Neuron (in vitro differentiated cells): ENCODE results near the gene PLA2R1.

ENCODE experiments used
- H2AFZ ChIP-seq: one replicate; pipeline ENCODE4 v1.6.1; 2013; ENCODE audit warnings: low read depth, mild to moderate bottlenecking, inconsistent platforms, low read length, moderate library complexity
- H3K27me3 ChIP-seq: one replicate; pipeline ENCODE4 v1.6.1; 2013; ENCODE audit warnings: low read length; ENCODE audit not compliant: insufficient read depth
- H3K36me3 ChIP-seq: one replicate; pipeline ENCODE4 v1.6.1; 2013; ENCODE audit warnings: low read length; ENCODE audit not compliant: insufficient read depth
- H3K4me1 ChIP-seq: one replicate; pipeline ENCODE4 v1.6.1; 2013; ENCODE audit warnings: low read length; ENCODE audit not compliant: insufficient read depth
- H3K4me3 ChIP-seq: 2 replicates; pipeline ENCODE4 v1.5.1; 2013; ENCODE audit warnings: mild to moderate bottlenecking, low read length, moderate library complexity
- H3K9me3 ChIP-seq: one replicate; pipeline ENCODE4 v1.6.1; 2013; ENCODE audit warnings: low read length

Gene PLA2R1

DNA sequence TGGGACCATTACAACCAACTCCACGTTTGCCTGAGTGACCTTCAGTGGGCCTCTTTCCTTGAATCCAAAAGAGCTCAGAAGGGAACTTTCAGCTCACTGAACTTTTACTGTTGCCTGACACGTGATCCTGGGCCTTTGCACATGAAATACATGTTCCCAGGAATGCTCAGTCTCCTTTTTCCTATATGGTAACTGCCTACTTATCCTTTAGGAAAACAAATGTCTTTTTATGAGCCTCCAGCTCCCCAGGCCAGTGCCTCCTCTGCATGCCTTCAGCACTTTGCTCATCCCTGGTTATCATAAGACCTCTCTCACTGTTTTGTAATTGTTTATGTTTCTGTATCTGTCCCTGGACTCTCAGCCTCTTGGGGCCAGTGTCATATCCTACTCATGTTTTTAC, 5.1 kb downstream of the PLA2R1 start:
- Histone ChIP-seq H3K4me1 (peaks cover 5% of the 10 kb centered on the region), H3K27me3 (peaks cover 14% of the 10 kb centered on the region), H3K36me3 (no peaks in the 10 kb centered on the region), H3K4me3 (no peak overlapping the region), H2AFZ (no peak overlapping the region), H3K9me3 (no peaks in the 10 kb centered on the region)

DNA sequence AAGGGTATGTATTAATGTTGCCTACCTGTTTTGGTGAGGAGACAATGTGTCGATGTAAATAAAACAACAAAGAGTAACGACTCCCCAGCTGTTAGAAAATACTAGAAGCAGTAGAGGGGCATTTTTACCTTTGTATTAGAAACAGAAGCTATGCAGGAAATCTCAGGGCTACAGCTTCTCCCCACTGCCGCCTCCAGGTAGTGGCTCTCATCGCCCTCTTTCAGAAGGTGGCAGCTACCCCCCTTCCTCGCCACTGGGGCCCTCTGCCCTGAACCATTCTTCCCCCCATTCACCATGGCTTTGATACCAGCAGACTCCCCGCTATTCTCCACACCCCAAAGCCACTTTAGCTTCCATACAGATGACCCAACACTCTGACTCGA, 6.7 kb downstream of the PLA2R1 start:
- Histone ChIP-seq H3K27me3 (peaks cover 14% of the 10 kb centered on the region), H3K4me1 (peaks cover 5% of the 10 kb centered on the region), H3K9me3 (no peaks in the 10 kb centered on the region), H3K4me3 (no peak overlapping the region), H2AFZ (no peak overlapping the region), H3K36me3 (no peaks in the 10 kb centered on the region)

DNA sequence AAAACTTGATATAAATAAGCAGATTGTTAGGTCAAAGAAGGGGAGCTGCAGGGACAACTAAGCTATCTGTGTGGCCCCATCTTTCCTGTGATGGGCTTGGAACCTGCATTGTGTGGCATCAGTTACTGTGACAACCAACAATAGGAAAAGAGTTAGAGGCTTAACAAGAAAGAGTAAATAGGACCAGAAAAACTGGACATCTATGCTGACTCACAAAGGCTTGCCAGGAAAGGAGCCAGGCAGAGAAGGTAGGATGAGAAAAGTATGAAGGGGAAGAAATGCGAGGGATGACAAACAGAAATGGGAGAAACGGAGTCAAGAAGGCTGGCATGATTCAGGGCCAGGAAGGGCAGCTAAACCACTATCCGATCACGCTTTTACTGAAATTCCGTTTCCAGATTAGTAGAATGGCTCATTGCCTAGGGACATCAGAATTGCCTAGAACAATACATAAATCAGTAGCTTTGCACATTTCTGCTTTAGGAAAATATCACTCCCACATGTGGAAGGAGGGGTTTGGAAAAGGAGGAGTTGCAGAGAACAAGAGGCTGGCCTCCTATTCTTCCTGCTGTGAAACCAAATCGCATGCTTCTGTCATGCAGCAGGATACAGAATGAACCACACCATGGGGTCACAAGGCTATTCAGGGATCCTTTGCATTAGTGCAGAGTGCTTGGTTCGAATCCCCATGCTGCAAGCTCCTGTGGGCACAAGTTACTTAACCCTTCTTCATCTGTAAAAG, 7.3 kb downstream of the PLA2R1 start:
- H3K27me3 ChIP-seq = peaks cover 9% of the 10 kb centered on the region
- no peaks in the 10 kb centered on the region for H3K36me3 ChIP-seq
- H3K4me1 ChIP-seq = peaks cover 5% of the 10 kb centered on the region
- H2AFZ ChIP-seq = no peak overlapping the region
- no peak overlapping the region for H3K4me3 ChIP-seq
- no peaks in the 10 kb centered on the region for H3K9me3 ChIP-seq

DNA sequence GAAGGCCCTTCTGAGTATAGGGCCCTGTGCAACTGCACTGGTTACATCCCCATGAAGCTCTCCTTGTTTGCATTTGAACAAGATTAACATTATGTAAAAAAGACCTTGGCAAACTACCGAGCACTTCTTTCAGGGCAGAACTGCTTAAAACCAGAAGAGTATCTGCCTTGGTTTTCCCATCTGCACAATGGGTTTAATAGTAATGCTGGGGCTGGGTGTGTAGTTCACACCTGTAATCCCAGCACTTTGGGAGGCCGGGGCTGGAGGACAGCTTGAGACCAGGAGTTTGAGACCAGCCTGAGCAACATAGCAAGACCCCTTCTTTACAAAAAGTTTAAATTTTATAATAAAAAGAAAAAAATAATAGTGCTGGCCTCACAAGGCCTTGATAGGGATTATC, 8.5 kb downstream of the PLA2R1 start:
- no peaks in the 10 kb centered on the region for H3K36me3 ChIP-seq
- H2AFZ ChIP-seq = no peak overlapping the region
- no peaks in the 10 kb centered on the region for H3K9me3 ChIP-seq
- H3K4me3 ChIP-seq = no peak overlapping the region
- H3K27me3 ChIP-seq = peaks cover 6% of the 10 kb centered on the region
- H3K4me1 ChIP-seq = peaks cover 5% of the 10 kb centered on the region

DNA sequence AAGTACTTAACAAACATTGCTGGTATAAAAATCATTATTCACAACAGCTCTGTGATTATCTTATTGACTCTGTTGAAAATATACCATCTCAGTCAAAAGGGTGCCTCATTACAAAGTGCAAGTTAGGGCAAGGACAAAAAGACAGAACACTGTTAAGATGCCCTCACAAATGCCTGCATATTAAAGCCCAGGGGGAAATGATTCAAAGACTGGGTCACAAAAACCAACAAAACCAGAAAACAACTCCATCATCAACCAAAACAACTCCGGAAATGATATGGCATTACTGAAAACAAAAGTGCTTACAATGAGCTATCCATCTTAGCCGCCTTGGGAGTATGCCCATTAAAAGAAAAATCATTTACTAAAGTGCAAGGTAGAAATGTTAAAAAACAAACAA, 9.9 kb downstream of the PLA2R1 start:
- no peaks in the 10 kb centered on the region for H3K36me3 ChIP-seq
- no peak overlapping the region for H3K4me3 ChIP-seq
- H3K9me3 ChIP-seq = no peaks in the 10 kb centered on the region
- peaks cover 5% of the 10 kb centered on the region for H3K4me1 ChIP-seq
- H3K27me3 ChIP-seq = peaks cover 6% of the 10 kb centered on the region
- H2AFZ ChIP-seq = no peak overlapping the region

DNA sequence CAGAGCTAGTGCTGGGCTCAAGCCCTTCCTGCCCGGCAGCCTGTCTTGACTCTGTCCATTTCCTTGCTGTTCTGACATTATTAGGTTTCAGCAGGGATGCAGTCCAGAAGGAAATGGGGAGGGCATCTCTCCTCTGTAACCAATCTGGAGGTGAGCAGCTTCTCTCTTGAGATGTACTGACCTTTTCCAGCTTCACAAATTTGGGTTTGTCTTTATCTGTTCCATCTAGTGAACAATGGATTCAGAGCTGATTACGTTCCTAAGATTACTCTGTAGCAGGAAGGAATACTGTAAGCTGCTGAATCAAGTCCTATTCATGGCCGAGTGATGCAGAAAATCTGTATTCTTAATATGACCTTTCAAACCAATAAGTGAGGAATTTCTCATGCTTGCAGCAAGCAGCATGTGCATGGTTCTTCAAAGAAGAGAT, 11.0 kb downstream of the PLA2R1 start:
- H3K4me1 ChIP-seq = peaks cover 5% of the 10 kb centered on the region
- H3K27me3 ChIP-seq = peaks cover 6% of the 10 kb centered on the region
- H2AFZ ChIP-seq = no peak overlapping the region
- no peaks in the 10 kb centered on the region for H3K36me3 ChIP-seq
- no peaks in the 10 kb centered on the region for H3K9me3 ChIP-seq
- H3K4me3 ChIP-seq = no peak overlapping the region

DNA sequence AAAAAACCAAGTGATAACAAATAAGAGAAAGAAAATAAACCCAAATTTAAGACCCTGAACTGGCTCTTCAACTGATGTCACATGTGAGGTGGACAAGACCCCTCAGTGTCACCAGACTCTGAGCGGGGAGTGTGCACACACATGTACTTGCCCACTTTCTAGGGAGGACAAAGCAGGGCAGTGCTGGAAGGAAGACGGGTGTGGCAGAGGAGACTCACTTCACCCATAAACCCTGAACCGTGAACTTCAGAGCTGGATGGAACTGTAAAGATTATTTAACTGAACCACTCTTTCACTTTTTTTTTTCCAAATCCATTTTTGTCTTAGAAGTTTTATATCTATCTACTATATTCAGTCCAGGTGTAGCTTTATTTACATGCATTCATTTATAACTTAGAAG, 12.3 kb downstream of the PLA2R1 start:
- Histone ChIP-seq H2AFZ (no peak overlapping the region), H3K27me3 (peaks cover 6% of the 10 kb centered on the region), H3K9me3 (no peaks in the 10 kb centered on the region), H3K4me3 (no peak overlapping the region), H3K36me3 (no peaks in the 10 kb centered on the region), H3K4me1 (peaks cover 4% of the 10 kb centered on the region)

DNA sequence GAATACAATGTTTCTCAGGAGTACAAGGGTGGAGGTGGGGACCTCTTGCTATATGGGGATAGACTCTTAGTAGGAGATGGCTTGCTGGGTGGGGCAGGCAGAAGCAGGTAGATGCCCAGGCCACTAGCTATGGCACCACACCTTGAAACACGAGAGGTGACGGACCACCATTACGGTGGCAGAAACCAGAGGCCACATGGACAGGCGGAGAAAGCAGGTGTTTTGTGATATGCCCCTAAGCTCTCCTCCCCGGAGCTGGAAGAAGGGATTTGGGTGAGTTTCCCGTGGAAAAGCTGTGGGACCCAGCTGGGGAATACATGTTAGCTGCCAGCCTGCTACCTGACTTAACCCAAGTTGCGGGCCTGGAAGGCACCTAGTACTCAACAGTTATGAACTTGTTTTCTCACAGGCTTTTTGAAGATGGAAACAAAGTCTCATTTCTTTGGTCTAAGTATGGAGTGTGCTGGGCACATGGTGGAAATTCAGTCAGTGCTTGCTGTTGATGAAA, 16.7 kb downstream of the PLA2R1 start:
- Histone ChIP-seq H3K9me3 (no peaks in the 10 kb centered on the region), H3K27me3 (no peaks in the 10 kb centered on the region), H3K4me1 (no peaks in the 10 kb centered on the region), H3K36me3 (no peaks in the 10 kb centered on the region), H3K4me3 (no peak overlapping the region), H2AFZ (no peak overlapping the region)

DNA sequence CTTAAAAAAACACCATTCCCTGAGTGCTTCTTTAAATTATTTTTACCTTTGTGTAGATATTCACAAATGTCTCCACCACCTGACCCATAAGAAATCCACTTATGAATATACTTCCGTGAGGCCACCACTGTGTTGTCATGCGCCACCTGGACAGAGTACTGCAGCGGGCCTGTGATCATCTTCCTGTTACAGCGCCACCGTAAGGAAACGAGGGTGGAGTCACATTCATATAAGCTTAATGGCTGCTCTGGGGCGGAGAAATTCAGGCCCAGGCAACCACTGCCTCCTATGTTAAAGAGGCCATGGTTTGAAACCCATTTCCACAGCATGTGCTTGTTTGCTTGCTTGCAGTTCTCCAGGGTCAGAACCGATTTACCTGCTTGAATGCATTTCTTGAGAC, 17.7 kb downstream of the PLA2R1 start:
- Histone ChIP-seq H3K4me1 (no peaks in the 10 kb centered on the region), H3K4me3 (no peak overlapping the region), H3K36me3 (no peaks in the 10 kb centered on the region), H3K27me3 (no peaks in the 10 kb centered on the region), H2AFZ (no peak overlapping the region), H3K9me3 (no peaks in the 10 kb centered on the region)

DNA sequence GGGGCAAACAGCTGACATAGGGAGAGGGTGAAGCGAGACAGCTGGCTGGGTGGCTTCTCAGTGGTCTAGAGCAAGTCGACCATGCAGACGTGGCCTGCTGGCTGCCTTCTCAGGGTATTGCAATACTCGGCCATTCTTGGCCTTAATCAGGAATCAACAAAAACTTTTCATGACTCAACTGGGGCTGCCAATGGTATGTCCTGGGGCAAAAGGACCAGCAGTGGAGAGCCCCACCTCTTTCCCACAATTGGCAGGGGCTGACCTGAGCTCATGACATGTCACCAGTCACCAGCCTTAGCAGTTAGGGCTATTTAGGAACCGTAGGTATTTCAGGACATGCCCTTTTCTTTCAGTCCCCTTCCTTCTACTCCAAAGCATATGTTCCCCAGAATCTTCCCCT, 19.1 kb downstream of the PLA2R1 start:
- Histone ChIP-seq H3K4me1 (no peaks in the 10 kb centered on the region), H3K4me3 (no peak overlapping the region), H3K27me3 (peaks cover 2% of the 10 kb centered on the region), H3K36me3 (no peaks in the 10 kb centered on the region), H3K9me3 (no peaks in the 10 kb centered on the region), H2AFZ (no peak overlapping the region)

DNA sequence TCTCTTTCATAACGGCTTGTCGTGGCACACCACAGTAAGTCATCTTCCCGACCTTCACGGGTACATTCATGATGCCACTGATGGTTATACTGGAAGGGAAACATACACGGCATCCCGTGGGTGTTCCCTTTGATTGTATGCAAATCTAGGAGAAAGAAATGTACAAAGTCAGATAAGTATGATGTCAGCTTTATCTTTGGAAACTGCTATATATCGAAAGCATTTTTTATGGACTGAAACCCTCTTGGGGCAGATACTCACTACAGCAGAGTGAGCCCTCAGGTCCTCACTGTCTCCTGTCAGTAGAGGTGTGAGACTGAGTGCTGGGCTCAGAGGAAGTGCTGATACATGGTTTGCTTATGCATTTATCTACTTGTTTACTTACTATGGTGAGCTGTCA, 20.4 kb downstream of the PLA2R1 start:
- Histone ChIP-seq H3K4me1 (no peaks in the 10 kb centered on the region), H3K4me3 (no peak overlapping the region), H3K27me3 (peaks cover 2% of the 10 kb centered on the region), H3K36me3 (no peaks in the 10 kb centered on the region), H3K9me3 (no peaks in the 10 kb centered on the region), H2AFZ (no peak overlapping the region)

DNA sequence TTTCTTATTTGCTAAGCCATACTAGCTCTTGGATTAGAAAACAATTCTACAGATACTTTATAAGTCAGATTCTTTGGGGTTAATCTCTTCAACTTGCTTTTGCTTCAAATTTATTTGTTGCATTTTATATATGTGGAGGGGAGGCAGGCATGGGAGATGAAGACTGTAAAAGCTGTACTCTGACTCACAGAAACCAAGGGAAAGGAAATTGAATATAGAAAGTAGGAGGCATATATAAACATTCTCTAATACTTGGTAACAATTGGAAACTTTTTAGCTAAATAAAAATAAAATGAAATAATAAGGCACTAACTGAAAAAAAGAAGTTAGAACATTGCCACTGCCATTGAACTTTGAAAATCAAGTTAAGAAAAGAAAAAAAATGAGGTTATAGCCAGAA, 21.3 kb downstream of the PLA2R1 start:
- Histone ChIP-seq H3K4me3 (no peak overlapping the region), H3K27me3 (peaks cover 2% of the 10 kb centered on the region), H3K9me3 (no peaks in the 10 kb centered on the region), H3K4me1 (no peaks in the 10 kb centered on the region), H3K36me3 (no peaks in the 10 kb centered on the region), H2AFZ (no peak overlapping the region)

DNA sequence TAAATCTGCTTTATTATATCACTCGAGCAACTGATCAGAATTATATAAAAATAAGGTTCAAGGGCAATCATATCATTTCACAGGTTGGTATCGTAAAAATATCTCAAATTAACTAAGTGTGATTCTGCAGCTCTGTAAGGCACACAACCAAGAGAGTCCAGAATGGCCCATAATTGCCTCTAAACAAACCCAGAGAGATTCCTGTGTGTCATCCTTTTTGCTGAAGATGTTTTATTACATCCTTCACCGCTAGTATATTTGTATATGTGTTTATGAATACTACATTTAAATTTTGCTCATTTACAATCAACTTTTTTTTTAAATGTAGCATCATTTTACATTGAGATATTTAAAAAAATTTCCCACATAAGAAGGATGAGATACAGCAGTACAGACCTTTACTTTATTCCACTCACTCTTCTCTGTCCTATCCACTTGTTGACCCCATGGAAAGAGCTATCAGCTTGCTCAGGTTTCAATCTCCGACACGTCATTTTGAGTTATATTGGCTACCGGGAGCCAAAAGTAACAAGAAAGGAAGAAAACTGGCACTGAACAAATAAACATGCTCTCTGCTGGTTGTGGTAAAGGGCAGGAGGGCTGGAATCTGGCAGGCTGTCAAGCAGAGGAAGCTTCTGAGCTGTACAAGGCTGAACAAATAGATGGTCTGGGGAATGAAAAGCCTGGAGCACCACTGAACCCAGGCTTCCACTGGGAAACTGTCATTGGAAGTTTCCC, 23.1 kb downstream of the PLA2R1 start:
- Histone ChIP-seq H3K4me3 (no peak overlapping the region), H3K36me3 (no peaks in the 10 kb centered on the region), H3K27me3 (peaks cover 2% of the 10 kb centered on the region), H3K4me1 (no peaks in the 10 kb centered on the region), H2AFZ (no peak overlapping the region), H3K9me3 (no peaks in the 10 kb centered on the region)
